WTC11 (cell line): ENCODE data around the gene SCYGR5. TPM values are rescaled to one million over a fixed set of nuclear protein-coding genes. Genes with fewer than 3 reads are reported as not detected.

Experiments
- ATAC-seq: fragments of 200-7000 bp; cut with Tn5 transposase; 2 replicates; pipeline ENCODE4 v1.10.0; 2021; ENCODE audit warnings: mild to moderate bottlenecking, moderate library complexity
- CTCF ChIA-PET: fragments of 300-600 bp; sonication (Branson Sonifier 250); formaldehyde crosslinking; loops from one replicate; lab custom pipeline; 2021; ENCODE audit warnings: antibody characterized with exemption; lab: Charles Lee
- POLR2A ChIA-PET: fragments of 350-600 bp; sonication (Branson Sonifier 250); formaldehyde crosslinking; loops from one replicate; lab custom pipeline; 2021; ENCODE audit warnings: antibody characterized with exemption; lab: Charles Lee
- DNase-seq: peaks from one replicate; pipeline ENCODE4 v3.0.0; 2021; ENCODE audit warnings: low spot score
- H3K27ac Mint-ChIP-seq: 2 replicates; pipeline ENCODE4 v1.8.0; 2021; ENCODE audit warnings: mixed read lengths
- H3K27me3 Mint-ChIP-seq: 2 replicates; pipeline ENCODE4 v1.8.0; 2021; ENCODE audit warnings: low read depth, mild to moderate bottlenecking, moderate library complexity, mixed read lengths
- H3K36me3 Mint-ChIP-seq: 2 replicates; pipeline ENCODE4 v1.8.0; 2021; ENCODE audit warnings: mixed read lengths
- H3K4me1 Mint-ChIP-seq: 2 replicates; pipeline ENCODE4 v1.8.0; 2022; ENCODE audit warnings: mixed read lengths
- H3K4me3 Mint-ChIP-seq: 2 replicates; pipeline ENCODE4 v1.8.0; 2021; ENCODE audit warnings: mild to moderate bottlenecking, moderate library complexity, mixed read lengths
- H3K9me3 Mint-ChIP-seq: 2 replicates; pipeline ENCODE4 v1.8.0; 2021; ENCODE audit warnings: mixed read lengths
- ATF3 ChIP-seq: sonication (generic); formaldehyde crosslinking; conservative IDR thresholded peaks from 2 replicates; pipeline ENCODE4 v1.8.1; 2022; ENCODE audit warnings: mild to moderate bottlenecking, missing genetic modification reagents
- CBFB ChIP-seq: sonication (generic); formaldehyde crosslinking; IDR thresholded peaks from 2 replicates; pipeline ENCODE4 v1.8.1; 2022; ENCODE audit warnings: mild to moderate bottlenecking, low read depth, missing genetic modification reagents
- CREB1 ChIP-seq: sonication (generic); formaldehyde crosslinking; IDR thresholded peaks from 2 replicates; pipeline ENCODE4 v1.8.0; 2023; ENCODE audit warnings: mild to moderate bottlenecking, missing genetic modification reagents
- CTCF ChIP-seq: fragments of 200-600 bp; IDR thresholded peaks from 2 replicates; pipeline ENCODE4 v1.8.0; 2022; ENCODE audit warnings: antibody characterized with exemption
- EMX1 ChIP-seq: fragments of 250-450 bp; sonication (Bioruptor Pico); IDR thresholded peaks from 2 replicates; pipeline ENCODE4 v1.8.0; 2021; ENCODE audit warnings: mild to moderate bottlenecking
- ESRRA ChIP-seq: sonication (generic); formaldehyde crosslinking; IDR thresholded peaks from 2 replicates; pipeline ENCODE4 v1.8.1; 2022; ENCODE audit warnings: mild to moderate bottlenecking, missing genetic modification reagents, borderline replicate concordance
- FOXK1 ChIP-seq: sonication (generic); formaldehyde crosslinking; IDR thresholded peaks from 2 replicates; pipeline ENCODE4 v1.8.0; 2022; ENCODE audit warnings: mild to moderate bottlenecking, moderate library complexity, missing genetic modification reagents
- HMGA2 ChIP-seq: fragments of 250-450 bp; sonication (Bioruptor Pico); IDR thresholded peaks from 2 replicates; pipeline ENCODE4 v1.4.0; 2021; ENCODE audit warnings: mild to moderate bottlenecking, moderate library complexity
- IRF2 ChIP-seq: sonication (generic); formaldehyde crosslinking; IDR thresholded peaks from 2 replicates; pipeline ENCODE4 v1.8.0; 2022; ENCODE audit warnings: low read depth, missing genetic modification reagents, borderline replicate concordance
- JAZF1 ChIP-seq: fragments of 250-450 bp; sonication (Bioruptor Pico); IDR thresholded peaks from 2 replicates; pipeline ENCODE4 v1.9.0; 2021; ENCODE audit warnings: moderate library complexity, mild to moderate bottlenecking, inconsistent platforms
- KAT7 ChIP-seq: sonication (generic); formaldehyde crosslinking; IDR thresholded peaks from 2 replicates; pipeline ENCODE4 v1.8.1; 2023; ENCODE audit warnings: missing genetic modification reagents, mild to moderate bottlenecking, borderline replicate concordance
- OVOL2 ChIP-seq: fragments of 250-450 bp; sonication (Bioruptor Pico); IDR thresholded peaks from 2 replicates; pipeline ENCODE4 v1.9.0; 2021; ENCODE audit warnings: mild to moderate bottlenecking, borderline replicate concordance
- PREB ChIP-seq: sonication (generic); formaldehyde crosslinking; IDR thresholded peaks from 2 replicates; pipeline ENCODE4 v1.8.1; 2022; ENCODE audit warnings: mild to moderate bottlenecking, missing genetic modification reagents, moderate library complexity, borderline replicate concordance
- SP1 ChIP-seq: sonication (generic); formaldehyde crosslinking; conservative IDR thresholded peaks from 2 replicates; pipeline ENCODE4 v1.8.1; 2022; ENCODE audit warnings: missing genetic modification reagents
- TEAD1 ChIP-seq: sonication (generic); formaldehyde crosslinking; IDR thresholded peaks from 2 replicates; pipeline ENCODE4 v1.8.0; 2022; ENCODE audit warnings: mild to moderate bottlenecking, missing genetic modification reagents
- USF1 ChIP-seq: sonication (generic); formaldehyde crosslinking; IDR thresholded peaks from 2 replicates; pipeline ENCODE4 v1.8.0; 2022; ENCODE audit warnings: mild to moderate bottlenecking, missing genetic modification reagents
- ZBTB21 ChIP-seq: sonication (generic); formaldehyde crosslinking; IDR thresholded peaks from 2 replicates; pipeline ENCODE4 v1.8.1; 2023; ENCODE audit warnings: mild to moderate bottlenecking, missing genetic modification reagents, borderline replicate concordance
- ZNF396 ChIP-seq: fragments of 250-450 bp; sonication (Bioruptor Pico); IDR thresholded peaks from 2 replicates; pipeline ENCODE4 v1.8.0; 2021; ENCODE audit warnings: mild to moderate bottlenecking, moderate library complexity, borderline replicate concordance
- total RNA-seq: library from RNA; stranded (reverse); gene quantifications from 3 replicates; pipeline ENCODE4 v1.2.3, GENCODE V29; 2021
- TF ChIP-seq, protein P1 (sequence below): sonication (generic); formaldehyde crosslinking; IDR thresholded peaks from 2 replicates; pipeline ENCODE4 v1.8.1; 2022; ENCODE audit warnings: missing genetic modification reagents, borderline replicate concordance
- TF ChIP-seq, protein P2 (sequence below): fragments of 250-450 bp; sonication (Bioruptor Pico); IDR thresholded peaks from 2 replicates; pipeline ENCODE4 v1.9.0; 2021; ENCODE audit warnings: moderate library complexity, mild to moderate bottlenecking, inconsistent platforms, borderline replicate concordance

SCYGR5 gene
- total RNA-seq, 1 experiment from 2014 or later: not detected

- CTCF ChIA-PET: no interaction called here
- POLR2A ChIA-PET: no interaction called here
- Mint-ChIP-seq H3K36me3 (peaks cover 11% of the 10 kb centered on the region), H3K9me3 (peaks cover 6% of the 10 kb centered on the region), H3K4me1 (0 out of 2 replicates have a peak, but pooled peaks cover 3% of the 10 kb centered on the region), H3K27ac (no peak overlapping the region), H3K4me3 (no peak overlapping the region), H3K27me3 (no peaks in the 10 kb centered on the region)
- no peak for TF ChIP-seq ZNF396 (CRISPR knock-in tag)
- TF ChIP-seq HMGA2 (CRISPR knock-in tag): peak; percentile 54
- ATAC-seq (no peak), DNase-seq (no peak)
These were observed 40.8 kb downstream of the SCYGR5 start for GRCh38 chr2:227707390-227707789.

GRCh38 chr2:227710986-227711385, 44.4 kb downstream of the SCYGR5 start:
- Mint-ChIP-seq H3K4me3 (no peak overlapping the region), H3K27ac (no peak overlapping the region), H3K27me3 (no peaks in the 10 kb centered on the region), H3K36me3 (peaks cover 6% of the 10 kb centered on the region; the same call in 1 of the 2 replicates), H3K9me3 (peaks cover 6% of the 10 kb centered on the region), H3K4me1 (peaks cover 10% of the 10 kb centered on the region)
- TF ChIP-seq CREB1 (no peak), SP1 (CRISPR knock-in tag) (no peak), CTCF (no peak), ESRRA (no peak), ZNF396 (CRISPR knock-in tag) (no peak), JAZF1 (no peak), FOXK1 (CRISPR knock-in tag) (no peak), PREB (CRISPR knock-in tag) (no peak), KAT7 (CRISPR knock-in tag) (no peak), CBFB (CRISPR knock-in tag) (no peak), IRF2 (CRISPR knock-in tag) (no peak), OVOL2 (CRISPR knock-in tag) (no peak), EMX1 (CRISPR knock-in tag) (no peak), TEAD1 (no peak), USF1 (CRISPR knock-in tag) (no peak)
- TF ChIP-seq, protein P1, sequence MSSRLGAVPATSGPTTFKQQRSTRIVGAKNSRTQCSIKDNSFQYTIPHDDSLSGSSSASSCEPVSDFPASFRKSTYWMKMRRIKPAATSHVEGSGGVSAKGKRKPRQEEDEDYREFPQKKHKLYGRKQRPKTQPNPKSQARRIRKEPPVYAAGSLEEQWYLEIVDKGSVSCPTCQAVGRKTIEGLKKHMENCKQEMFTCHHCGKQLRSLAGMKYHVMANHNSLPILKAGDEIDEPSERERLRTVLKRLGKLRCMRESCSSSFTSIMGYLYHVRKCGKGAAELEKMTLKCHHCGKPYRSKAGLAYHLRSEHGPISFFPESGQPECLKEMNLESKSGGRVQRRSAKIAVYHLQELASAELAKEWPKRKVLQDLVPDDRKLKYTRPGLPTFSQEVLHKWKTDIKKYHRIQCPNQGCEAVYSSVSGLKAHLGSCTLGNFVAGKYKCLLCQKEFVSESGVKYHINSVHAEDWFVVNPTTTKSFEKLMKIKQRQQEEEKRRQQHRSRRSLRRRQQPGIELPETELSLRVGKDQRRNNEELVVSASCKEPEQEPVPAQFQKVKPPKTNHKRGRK (CRISPR knock-in tag): no peak
- ChIA-PET POLR2A (no interaction called here), CTCF (interaction anchor here (1.0 kb wide), 1 partner anchor 55 kb away, joined by 3 read pairs; no protein-coding TSS in a partner anchor)
- DNase-seq (no peak), ATAC-seq (no peak)

- Mint-ChIP-seq H3K36me3 (peaks cover 3% of the 10 kb centered on the region; the same call in 1 of the 2 replicates), H3K4me3 (no peak overlapping the region), H3K9me3 (peaks cover 6% of the 10 kb centered on the region), H3K27ac (no peak overlapping the region), H3K27me3 (0 out of 2 replicates have a peak, but pooled peaks cover 3% of the 10 kb centered on the region), H3K4me1 (peaks cover 26% of the 10 kb centered on the region)
- DNase-seq (no peak), ATAC-seq (no peak)
- TF ChIP-seq ATF3: no peak
- TF ChIP-seq, protein P2, sequence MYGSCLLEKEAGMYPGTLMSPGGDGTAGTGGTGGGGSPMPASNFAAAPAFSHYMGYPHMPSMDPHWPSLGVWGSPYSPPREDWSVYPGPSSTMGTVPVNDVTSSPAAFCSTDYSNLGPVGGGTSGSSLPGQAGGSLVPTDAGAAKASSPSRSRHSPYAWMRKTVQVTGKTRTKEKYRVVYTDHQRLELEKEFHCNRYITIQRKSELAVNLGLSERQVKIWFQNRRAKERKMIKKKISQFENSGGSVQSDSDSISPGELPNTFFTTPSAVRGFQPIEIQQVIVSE (CRISPR knock-in tag): no peak
- no peak for TF ChIP-seq ZBTB21 (CRISPR knock-in tag)
- POLR2A ChIA-PET: interaction anchor here (0.7 kb wide), 1 partner anchor 21 kb away, joined by 10 read pairs; no protein-coding TSS in a partner anchor
- CTCF ChIA-PET: interaction anchor here (0.6 kb wide), 1 partner anchor 118 kb away, joined by 3 read pairs; no protein-coding TSS in a partner anchor
These were observed 46.7 kb downstream of the SCYGR5 start for GRCh38 chr2:227713291-227713690.
